GM13977 (cell line): Measurements from ENCODE around the gene GPR107.

ENCODE experiments used
- DNase-seq: peaks from one replicate; pipeline ENCODE4 v3.0.0; 2012; ENCODE audit warnings: low spot score
- in situ Hi-C: fragments of 300-500 bp; cut with MboI; formaldehyde crosslinking; loops from one replicate; pipeline ENCODE4 v1.12.0; 2022; ENCODE audit warnings: low sequenced_read_pairs, low pct_unique_long_range_greater_than_20kb, mixed read lengths, inconsistent platforms; ENCODE audit not compliant: unreplicated experiment
- TF ChIP-seq, protein P1 (sequence below): IDR thresholded peaks from 2 replicates; pipeline ENCODE4 v1.5.1; 2012; ENCODE audit warnings: mild to moderate bottlenecking, control low read depth; ENCODE audit not compliant: insufficient read depth; ENCODE audit errors: extremely low read depth, missing control alignments

Gene GPR107

DNA sequence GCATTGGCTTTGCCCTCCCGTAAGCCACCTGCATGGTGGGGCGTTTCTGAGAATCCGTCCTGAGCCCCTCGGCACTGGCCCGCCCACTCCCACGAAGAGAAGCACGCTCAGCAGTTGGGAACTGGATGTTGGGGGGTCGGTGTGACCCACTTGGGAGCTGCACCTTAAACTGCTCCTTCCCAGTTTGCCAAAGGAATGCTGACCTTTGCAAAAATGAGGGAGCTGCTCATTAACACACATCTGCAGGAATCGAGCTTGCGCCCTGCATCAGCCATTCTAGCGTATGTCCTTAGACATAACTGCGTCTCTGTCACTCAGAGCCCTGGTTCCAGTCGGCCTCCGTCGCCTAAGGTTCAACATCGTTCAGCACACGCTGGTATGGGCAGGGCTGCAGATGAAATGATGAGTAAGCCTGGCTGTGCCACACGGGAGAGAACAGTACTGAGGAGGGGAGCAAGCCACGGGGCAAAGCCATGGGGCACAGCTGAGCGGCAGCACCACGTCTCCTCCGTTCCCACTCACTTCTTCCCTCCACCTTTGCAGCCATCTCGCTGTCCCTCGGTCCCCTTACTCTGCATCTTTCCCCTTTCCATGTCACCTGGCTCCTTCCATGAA is 89.7 kb downstream of the GPR107 start:
- TF ChIP-seq, protein P1, sequence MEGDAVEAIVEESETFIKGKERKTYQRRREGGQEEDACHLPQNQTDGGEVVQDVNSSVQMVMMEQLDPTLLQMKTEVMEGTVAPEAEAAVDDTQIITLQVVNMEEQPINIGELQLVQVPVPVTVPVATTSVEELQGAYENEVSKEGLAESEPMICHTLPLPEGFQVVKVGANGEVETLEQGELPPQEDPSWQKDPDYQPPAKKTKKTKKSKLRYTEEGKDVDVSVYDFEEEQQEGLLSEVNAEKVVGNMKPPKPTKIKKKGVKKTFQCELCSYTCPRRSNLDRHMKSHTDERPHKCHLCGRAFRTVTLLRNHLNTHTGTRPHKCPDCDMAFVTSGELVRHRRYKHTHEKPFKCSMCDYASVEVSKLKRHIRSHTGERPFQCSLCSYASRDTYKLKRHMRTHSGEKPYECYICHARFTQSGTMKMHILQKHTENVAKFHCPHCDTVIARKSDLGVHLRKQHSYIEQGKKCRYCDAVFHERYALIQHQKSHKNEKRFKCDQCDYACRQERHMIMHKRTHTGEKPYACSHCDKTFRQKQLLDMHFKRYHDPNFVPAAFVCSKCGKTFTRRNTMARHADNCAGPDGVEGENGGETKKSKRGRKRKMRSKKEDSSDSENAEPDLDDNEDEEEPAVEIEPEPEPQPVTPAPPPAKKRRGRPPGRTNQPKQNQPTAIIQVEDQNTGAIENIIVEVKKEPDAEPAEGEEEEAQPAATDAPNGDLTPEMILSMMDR, result no peak
- in situ Hi-C loops, result no loop called here
- DNase-seq, result no peak

DNA sequence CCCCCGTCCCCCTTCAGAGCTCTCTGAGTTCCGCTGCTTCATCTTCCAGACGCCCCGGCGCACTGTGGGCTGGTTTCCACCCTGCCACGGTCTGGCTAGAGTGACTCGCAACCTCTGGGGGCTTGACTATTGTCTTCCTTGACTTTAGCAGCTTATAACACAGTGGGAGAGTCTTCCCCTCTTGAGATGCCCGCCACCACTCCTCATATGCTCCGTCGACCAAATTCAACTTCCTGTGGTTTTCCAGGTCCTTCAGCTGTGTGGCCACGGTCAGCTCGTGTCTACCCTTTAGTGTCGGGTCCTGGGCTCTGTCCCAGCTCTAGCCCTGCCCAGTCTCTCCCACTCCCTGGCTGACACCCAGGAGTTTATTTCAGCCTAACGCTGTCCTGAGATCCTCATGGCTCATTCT is 90.3 kb downstream of the GPR107 start:
- in situ Hi-C loops, result no loop called here
- TF ChIP-seq, protein P1, result no peak
- no peak for DNase-seq

DNA sequence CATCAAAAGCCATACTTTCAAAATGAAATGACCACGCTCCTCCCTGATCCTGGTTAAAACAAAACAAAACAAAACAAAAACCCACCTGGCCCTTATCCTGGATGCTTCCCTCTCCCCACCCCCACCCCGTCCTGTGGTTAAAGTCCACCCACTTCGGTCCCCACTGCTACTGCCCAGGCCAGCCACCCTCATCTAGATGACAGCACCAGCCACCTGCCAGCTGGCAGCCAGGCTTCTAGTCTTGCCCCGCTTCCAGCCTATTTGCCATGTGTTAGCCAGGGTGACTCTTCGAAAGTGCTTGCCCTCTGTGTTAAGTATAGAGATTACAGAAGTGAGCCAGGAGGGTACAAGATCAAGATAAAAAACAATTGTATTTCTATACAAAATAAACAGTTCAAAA is 91.0 kb downstream of the GPR107 start:
- TF ChIP-seq, protein P1, result no peak
- DNase-seq, result no peak
- in situ Hi-C loops, result no loop called here

DNA sequence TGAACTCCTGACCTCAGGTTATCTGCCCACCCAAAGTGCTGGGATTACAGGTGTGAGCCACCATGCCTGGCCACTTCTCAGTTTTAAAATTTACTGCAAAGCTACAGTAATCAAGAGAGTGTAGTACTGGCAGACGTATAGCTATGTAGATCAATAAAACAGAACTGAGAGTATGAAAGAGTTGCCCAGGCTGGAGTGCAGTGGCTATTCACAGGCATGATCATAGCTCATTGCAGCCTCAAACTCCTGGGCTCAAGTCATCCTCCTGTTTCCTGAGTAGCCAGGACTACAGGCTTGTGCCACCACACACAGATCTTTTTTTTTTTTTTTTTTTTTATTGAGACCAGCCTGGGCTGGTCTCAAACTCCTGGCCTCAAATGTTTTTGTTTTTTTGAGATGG is 92.0 kb downstream of the GPR107 start:
- TF ChIP-seq, protein P1, result no peak
- DNase-seq, result no peak
- in situ Hi-C loops, result no loop called here

DNA sequence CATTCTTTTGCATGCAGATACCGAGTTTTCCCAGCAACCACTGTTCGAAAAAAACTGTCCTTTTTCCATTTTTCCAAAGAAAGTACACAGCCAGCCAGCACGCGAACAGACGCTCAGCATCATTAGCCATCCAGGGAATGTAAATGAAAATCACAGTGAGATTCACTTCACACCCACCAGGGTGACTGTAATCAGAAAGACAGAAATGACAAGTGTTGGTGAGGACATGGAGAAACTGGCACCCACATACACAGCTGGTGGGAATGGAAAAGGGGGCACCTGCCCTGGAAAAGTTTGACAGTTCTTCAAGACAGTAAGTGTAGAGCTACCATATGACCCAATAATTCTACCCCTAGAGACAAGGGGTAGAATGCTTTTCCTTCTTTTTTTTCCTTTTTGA is 93.5 kb downstream of the GPR107 start:
- in situ Hi-C loops, result no loop called here
- TF ChIP-seq, protein P1, result no peak
- DNase-seq, result no peak

DNA sequence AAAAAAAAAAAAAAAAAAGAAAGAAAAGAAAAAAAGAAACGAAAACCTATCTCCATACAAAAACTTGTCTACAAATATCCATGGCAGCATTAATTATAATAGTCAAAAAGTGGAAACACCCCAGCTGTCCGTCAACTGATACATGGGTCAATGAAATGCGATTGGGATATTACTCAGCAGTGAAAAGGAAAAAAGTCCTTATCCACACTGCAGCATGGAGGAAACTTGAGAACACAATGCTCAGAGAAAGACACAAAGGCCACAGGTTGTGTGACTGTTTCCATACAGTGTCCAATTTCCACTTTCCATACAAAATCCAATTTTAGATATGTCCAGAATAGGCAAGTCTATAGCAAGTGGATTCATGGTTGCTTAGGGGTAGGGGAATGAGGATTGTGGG is 94.2 kb downstream of the GPR107 start:
- no peak for DNase-seq
- in situ Hi-C loops, result no loop called here
- TF ChIP-seq, protein P1, result no peak
